ENCODE measurements around the gene KIF21A. TPM values are rescaled to one million over a fixed set of nuclear protein-coding genes. Genes with fewer than 3 reads are reported as not detected.

Gene KIF21A
- total and polyA plus RNA-seq, 2 experiments from 2014 or later = 25.0 to 55.1 TPM

GRCh38 chr12:39332661-39333175 lies 110.2 kb downstream of the KIF21A start:
- Histone ChIP-seq H3K9me2 (replicated peaks; ENCODE audit: insufficient read depth) (no peaks in the 10 kb centered on the region), H3K9me3 (ENCODE audit: low read depth) (no peaks in the 10 kb centered on the region), H3K36me3 (replicated peaks; ENCODE audit: insufficient read depth, low read depth) (no peaks in the 10 kb centered on the region), H3K27ac (no peak overlapping the region), H3K4me2 (no peak overlapping the region), H2AFZ (no peak overlapping the region), H3K79me2 (no peaks in the 10 kb centered on the region), H3K27me3 (no peaks in the 10 kb centered on the region), H4K20me1 (ENCODE audit: insufficient read depth, poor library complexity, severe bottlenecking) (no peaks in the 10 kb centered on the region), H3K4me3 (no peak overlapping the region), H3K4me1 (ENCODE audit: insufficient read depth) (no peaks in the 10 kb centered on the region)
- DNase-seq (ENCODE audit: low spot score) = no peak
- TF ChIP-seq CTCF (IDR thresholded peaks at IDR 0.05; ENCODE audit: poor library complexity) (no peak), EZH2 (IDR thresholded peaks at IDR 0.05; ENCODE audit: borderline replicate concordance) (no peak), EZH2phosphoT487 (IDR thresholded peaks at IDR 0.05; ENCODE audit: low read depth, severe bottlenecking, unreplicated experiment) (no peak)
- 95% methylated on average over 12 of the region's 12 CpGs for WGBS (ENCODE audit: low lambda C conversion rate, missing lambda C conversion rate)

GRCh38 chr12:39331539-39332261 lies 111.2 kb downstream of the KIF21A start:
- no peaks in the 10 kb centered on the region for H4K20me1 ChIP-seq (ENCODE audit: insufficient read depth, poor library complexity, severe bottlenecking)
- no peak for DNase-seq (ENCODE audit: low spot score)
- H3K4me3 ChIP-seq = no peak overlapping the region
- H3K9me3 ChIP-seq (ENCODE audit: low read depth) = no peaks in the 10 kb centered on the region
- H3K4me1 ChIP-seq (ENCODE audit: insufficient read depth) = peaks cover 5% of the 10 kb centered on the region
- no peaks in the 10 kb centered on the region for H3K79me2 ChIP-seq
- no peaks in the 10 kb centered on the region for H3K9me2 ChIP-seq (replicated peaks; ENCODE audit: insufficient read depth)
- no peak overlapping the region for H3K4me2 ChIP-seq
- no peak overlapping the region for H2AFZ ChIP-seq
- TF ChIP-seq EZH2phosphoT487 (IDR thresholded peaks at IDR 0.05; ENCODE audit: low read depth, severe bottlenecking, unreplicated experiment) = no peak
- no peak for TF ChIP-seq EZH2 (IDR thresholded peaks at IDR 0.05; ENCODE audit: borderline replicate concordance)
- no peak for TF ChIP-seq CTCF (IDR thresholded peaks at IDR 0.05; ENCODE audit: poor library complexity)
- 93% methylated on average over 2 of the region's 2 CpGs for WGBS (ENCODE audit: low lambda C conversion rate, missing lambda C conversion rate)
- no peaks in the 10 kb centered on the region for H3K36me3 ChIP-seq (replicated peaks; ENCODE audit: insufficient read depth, low read depth)
- no peak overlapping the region for H3K27ac ChIP-seq
- no peaks in the 10 kb centered on the region for H3K27me3 ChIP-seq

DNA sequence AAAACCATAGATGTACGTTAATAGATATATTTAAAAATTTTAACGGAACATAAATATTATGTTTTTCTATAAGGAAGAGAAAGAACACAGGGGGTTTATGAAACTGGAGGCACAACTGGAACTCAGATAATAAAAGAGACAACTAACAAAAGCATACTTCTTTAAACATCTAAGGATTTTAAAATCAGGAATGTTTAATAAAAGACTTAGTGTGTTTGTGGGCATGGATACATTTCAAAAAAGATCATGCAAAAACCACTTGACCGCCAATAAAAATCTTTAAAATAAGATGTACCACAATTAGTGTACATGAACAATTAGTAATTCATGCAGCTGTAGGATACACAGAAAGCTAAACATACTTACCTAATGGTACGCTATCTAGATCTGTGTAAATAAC lies 113.0 kb downstream of the KIF21A start:
- H3K27ac ChIP-seq = no peak overlapping the region
- no peak for DNase-seq (ENCODE audit: low spot score)
- H2AFZ ChIP-seq = no peak overlapping the region
- H3K36me3 ChIP-seq (replicated peaks; ENCODE audit: insufficient read depth, low read depth) = no peaks in the 10 kb centered on the region
- no peaks in the 10 kb centered on the region for H3K27me3 ChIP-seq
- no peaks in the 10 kb centered on the region for H4K20me1 ChIP-seq (ENCODE audit: insufficient read depth, poor library complexity, severe bottlenecking)
- H3K4me3 ChIP-seq = no peak overlapping the region
- no peaks in the 10 kb centered on the region for H3K9me3 ChIP-seq (ENCODE audit: low read depth)
- TF ChIP-seq EZH2phosphoT487 (IDR thresholded peaks at IDR 0.05; ENCODE audit: low read depth, severe bottlenecking, unreplicated experiment) (no peak), CTCF (IDR thresholded peaks at IDR 0.05; ENCODE audit: poor library complexity) (no peak), EZH2 (IDR thresholded peaks at IDR 0.05; ENCODE audit: borderline replicate concordance) (no peak)
- no peak overlapping the region for H3K4me2 ChIP-seq
- H3K4me1 ChIP-seq (ENCODE audit: insufficient read depth) = peaks cover 5% of the 10 kb centered on the region
- no peaks in the 10 kb centered on the region for H3K9me2 ChIP-seq (replicated peaks; ENCODE audit: insufficient read depth)
- 90% methylated on average over 4 of the region's 4 CpGs for WGBS (ENCODE audit: low lambda C conversion rate, missing lambda C conversion rate)
- H3K79me2 ChIP-seq = no peaks in the 10 kb centered on the region
